OCI-M2 (cell line): Measurements from ENCODE around the gene TRRAP.
"Not testable (repeated sequence)": the region's sequence is repeated elsewhere in the genome, so short reads cannot be mapped to it uniquely, and the experiment has no call there.

ENCODE experiments used
- DNase-seq: peaks from one replicate; lab custom pipeline; 2025; ENCODE audit not compliant: unreplicated experiment; lab: John Stamatoyannopoulos, UW

TRRAP gene

GRCh38 chr7:98866351-98866750 lies 12.0 kb upstream of the TRRAP start:
- no peak for DNase-seq

GRCh38 chr7:98866765-98867164 lies 11.6 kb upstream of the TRRAP start:
- DNase-seq: no peak

- DNase-seq: no peak
These were observed 9.9 kb upstream of the TRRAP start for GRCh38 chr7:98868450-98868849.

GRCh38 chr7:98869027-98869596 lies 9.2 kb upstream of the TRRAP start:
- no peak for DNase-seq

- no peak for DNase-seq
These were observed 8.7 kb upstream of the TRRAP start, which contains the start of gene TMEM130 for GRCh38 chr7:98869597-98870120. TMEM130 (minus strand) TSS chr7:98870014; CDS start chr7:98869861, 153 bp downstream.

GRCh38 chr7:98870121-98870651 lies 8.1 kb upstream of the TRRAP start:
- DNase-seq: no peak

- DNase-seq: no peak
These were observed 7.4 kb upstream of the TRRAP start for GRCh38 chr7:98870807-98871491.

GRCh38 chr7:98872328-98872924 lies 5.9 kb upstream of the TRRAP start:
- DNase-seq: no peak

- DNase-seq: not testable (repeated sequence)
These were observed 4.7 kb upstream of the TRRAP start for GRCh38 chr7:98873610-98874009.

GRCh38 chr7:98874942-98875341 lies 3.4 kb upstream of the TRRAP start:
- no peak for DNase-seq

- no peak for DNase-seq
These were observed 2.8 kb upstream of the TRRAP start for GRCh38 chr7:98875501-98875900.

- no peak for DNase-seq
These were observed 1.2 kb upstream of the TRRAP start for GRCh38 chr7:98877146-98877545.

GRCh38 chr7:98877692-98878364 lies 504 bp upstream of the TRRAP start:
- DNase-seq: no peak

GRCh38 chr7:98879198-98879978 lies 1.1 kb downstream of the TRRAP start:
- no peak for DNase-seq

GRCh38 chr7:98879979-98880315 lies 1.6 kb downstream of the TRRAP start:
- DNase-seq: no peak

GRCh38 chr7:98880485-98880884 lies 2.2 kb downstream of the TRRAP start:
- DNase-seq: no peak

GRCh38 chr7:98881561-98882315 lies 3.4 kb downstream of the TRRAP start:
- no peak for DNase-seq

- DNase-seq: no peak
These were observed 6.1 kb downstream of the TRRAP start for GRCh38 chr7:98884416-98884815.

- DNase-seq: no peak
These were observed 8.7 kb downstream of the TRRAP start for GRCh38 chr7:98887038-98887437.

GRCh38 chr7:98892609-98893008 lies 14.3 kb downstream of the TRRAP start:
- DNase-seq: no peak
